GM23248 (cell line): ENCODE data around the gene GNB2.

Experiments
- EZH2 ChIP-seq: fragments of 200-600 bp; sonication (generic); IDR thresholded peaks from 2 replicates; pipeline ENCODE4 v1.6.1; 2018; ENCODE audit warnings: antibody characterized with exemption, mild to moderate bottlenecking; ENCODE audit not compliant: insufficient read depth, poor library complexity, severe bottlenecking
- EZH2phosphoT487 ChIP-seq: fragments of 200-600 bp; sonication (generic); IDR thresholded peaks from 2 replicates; pipeline ENCODE4 v1.6.1; 2018; ENCODE audit warnings: antibody characterized with exemption, moderate library complexity, mild to moderate bottlenecking, low read depth; ENCODE audit not compliant: insufficient read depth

DNA sequence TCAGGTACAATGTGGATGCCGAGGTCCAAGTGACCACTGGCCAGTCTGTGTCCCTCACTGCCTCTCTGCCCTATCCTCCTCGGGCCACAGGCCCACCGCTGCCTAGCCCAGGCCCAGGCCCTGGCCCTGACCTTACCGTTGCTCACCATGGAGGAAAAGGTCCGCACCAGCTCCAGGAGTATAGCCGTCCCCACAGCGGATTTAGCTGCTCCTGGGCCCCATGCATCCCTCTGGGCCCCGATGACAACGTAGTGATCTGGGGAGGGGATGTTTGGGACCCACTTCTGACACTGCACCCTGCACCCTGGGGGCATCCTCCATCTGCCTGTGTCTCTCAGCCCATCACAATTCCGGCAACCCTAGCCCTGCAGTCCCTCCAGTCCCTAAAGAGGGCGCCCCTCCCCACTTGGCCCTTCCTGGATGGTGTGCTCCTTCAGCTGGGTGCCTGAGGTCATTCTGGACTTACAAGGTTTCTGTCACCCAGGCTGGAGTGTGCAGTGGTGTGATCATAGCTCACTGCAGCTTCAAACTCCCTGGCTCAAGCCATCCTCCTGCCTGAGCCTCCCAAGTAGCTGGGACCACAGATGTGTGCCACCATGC, 44.3 kb upstream of the GNB2 start:
- no peak for TF ChIP-seq EZH2phosphoT487
- no peak for TF ChIP-seq EZH2
